ENCODE data around the gene MFN2. TPM values are rescaled to one million over a fixed set of nuclear protein-coding genes. Genes with fewer than 3 reads are reported as not detected.
"Not testable (repeated sequence)": the region's sequence is repeated elsewhere in the genome, so short reads cannot be mapped to it uniquely, and the experiment has no call there.

The MFN2 gene
- total and polyA plus RNA-seq, 2 experiments from 2014 or later: 15.1 to 40.4 TPM

GRCh38 chr1:12007204-12007603, 27.0 kb downstream of the MFN2 start (continued):
- no peak for TF ChIP-seq ZNF462 (CRISPR knock-in tag; IDR thresholded peaks at IDR 0.05)
- TF ChIP-seq STAT1 (IDR thresholded peaks at IDR 0.05; ENCODE audit: unreplicated experiment): no peak
- no peak for TF ChIP-seq EZH2 (IDR thresholded peaks at IDR 0.05; ENCODE audit: low read depth, unreplicated experiment)
- no peak for TF ChIP-seq ETS1 (IDR thresholded peaks at IDR 0.05)

GRCh38 chr1:12008355-12008754, 28.1 kb downstream of the MFN2 start:
- H3K36me3 Mint-ChIP-seq (ENCODE audit: low read depth): peaks cover 92% of the 10 kb centered on the region
- not testable (repeated sequence) for H3K27me3 Mint-ChIP-seq (ENCODE audit: insufficient read depth, low read depth, poor library complexity); H3K4me1 Mint-ChIP-seq; H3K27ac Mint-ChIP-seq; H3K4me1 ChIP-seq (ENCODE audit: insufficient read depth); H3K27me3 ChIP-seq (ENCODE audit: insufficient read depth); ATAC-seq; H3K27ac ChIP-seq (ENCODE audit: low read depth); H3K4me3 ChIP-seq; H3F3A ChIP-seq (replicated peaks; ENCODE audit: low read depth); H3K9me2 ChIP-seq (ENCODE audit: insufficient read depth); H3K79me2 ChIP-seq (replicated peaks; ENCODE audit: insufficient read depth); H4K20me1 ChIP-seq (replicated peaks; ENCODE audit: insufficient read depth); H2AFZ ChIP-seq; H3K4me3 Mint-ChIP-seq; H3K9me3 Mint-ChIP-seq; H3K4me2 ChIP-seq; DNase-seq (ENCODE audit: low spot score)
- H3K36me3 ChIP-seq (ENCODE audit: insufficient read depth): peaks cover 34% of the 10 kb centered on the region
